ENCODE results near the gene CNDP1. TPM values are rescaled to one million over a fixed set of nuclear protein-coding genes. Genes with fewer than 3 reads are reported as not detected.

CNDP1 gene
- polyA plus RNA-seq, 1 donor (not counting 4 experiments of a cell fraction or from before 2014, with no cell fraction given) = not detected

- no peaks in the 10 kb centered on the region for H4K20me1 ChIP-seq (ENCODE audit: control insufficient read depth, extremely low read depth, insufficient read depth, low read length)
- H3K4me2 ChIP-seq (ENCODE audit: control insufficient read depth, extremely low read depth, insufficient read depth, low read depth, low read length) = no peak overlapping the region
- FAIRE-seq (no peak), DNase-seq (ENCODE audit: low read depth, low spot score) (no peak)
- no peaks in the 10 kb centered on the region for H3K9me3 ChIP-seq (ENCODE audit: control insufficient read depth, low read depth, low read length)
- dilution Hi-C loops (cut with MboI; ENCODE audit: extremely low pct_ligation_motif_present, low sequenced_read_pairs) = no loop called here
- H3K4me3 ChIP-seq (ENCODE audit: control insufficient read depth in 2 of 3, extremely low read depth in 1 of 3, insufficient read depth in 2 of 3, low read depth in 1 of 3, low read length in 3 of 3) = no peak overlapping the region
- H3K27ac ChIP-seq (ENCODE audit: control insufficient read depth, insufficient read depth, low read length) = no peak overlapping the region
- TF ChIP-seq CTCF (optimal IDR thresholded peaks at IDR 0.05 in 1 of 3, IDR thresholded peaks at IDR 0.05 in 1 of 3, conservative IDR thresholded peaks at IDR 0.05 in 1 of 3; ENCODE audit: extremely low read depth in 1 of 3, insufficient read depth in 2 of 3, low read length in 3 of 3) (no peak), EZH2 (IDR thresholded peaks at IDR 0.05; ENCODE audit: low read length) (no peak)
- no peaks in the 10 kb centered on the region for H3K4me1 ChIP-seq (ENCODE audit: control insufficient read depth, extremely low read depth, insufficient read depth, low read length)
- H3K36me3 ChIP-seq (ENCODE audit: control insufficient read depth in 2 of 2, extremely low read depth in 1 of 2, insufficient read depth in 2 of 2, low read length in 2 of 2) = no peaks in the 10 kb centered on the region
- no peak overlapping the region for H2AFZ ChIP-seq (ENCODE audit: control insufficient read depth, low read length)
- no peaks in the 10 kb centered on the region for H3K9me1 ChIP-seq (ENCODE audit: control insufficient read depth, extremely low read depth, insufficient read depth, low read length)
- peaks cover 28% of the 10 kb centered on the region for H3K79me2 ChIP-seq (ENCODE audit: control insufficient read depth, insufficient read depth, low read length)
- no peaks in the 10 kb centered on the region for H3K27me3 ChIP-seq (ENCODE audit: control insufficient read depth, extremely low read depth, insufficient read depth, low read length)
- no peak overlapping the region for H3K9ac ChIP-seq (ENCODE audit: control insufficient read depth, extremely low read depth, insufficient read depth, low read length)
Measured at GRCh38 chr18:74610051-74610615, 75.8 kb downstream of the CNDP1 start.

GRCh38 chr18:74610860-74611259, 76.6 kb downstream of the CNDP1 start:
- H3K27me3 ChIP-seq (ENCODE audit: control insufficient read depth, extremely low read depth, insufficient read depth, low read length) = no peaks in the 10 kb centered on the region
- no peak overlapping the region for H3K4me3 ChIP-seq (ENCODE audit: control insufficient read depth in 2 of 3, extremely low read depth in 1 of 3, insufficient read depth in 2 of 3, low read depth in 1 of 3, low read length in 3 of 3)
- no peak for DNase-seq (ENCODE audit: low read depth, low spot score)
- H4K20me1 ChIP-seq (ENCODE audit: control insufficient read depth, extremely low read depth, insufficient read depth, low read length) = no peaks in the 10 kb centered on the region
- no peak overlapping the region for H3K9ac ChIP-seq (ENCODE audit: control insufficient read depth, extremely low read depth, insufficient read depth, low read length)
- H3K4me1 ChIP-seq (ENCODE audit: control insufficient read depth, extremely low read depth, insufficient read depth, low read length) = no peaks in the 10 kb centered on the region
- TF ChIP-seq CTCF (optimal IDR thresholded peaks at IDR 0.05 in 1 of 3, IDR thresholded peaks at IDR 0.05 in 1 of 3, conservative IDR thresholded peaks at IDR 0.05 in 1 of 3; ENCODE audit: extremely low read depth in 1 of 3, insufficient read depth in 2 of 3, low read length in 3 of 3) (no peak), EZH2 (IDR thresholded peaks at IDR 0.05; ENCODE audit: low read length) (no peak)
- H3K4me2 ChIP-seq (ENCODE audit: control insufficient read depth, extremely low read depth, insufficient read depth, low read depth, low read length) = no peak overlapping the region
- no peaks in the 10 kb centered on the region for H3K36me3 ChIP-seq (ENCODE audit: control insufficient read depth in 2 of 2, extremely low read depth in 1 of 2, insufficient read depth in 2 of 2, low read length in 2 of 2)
- H3K79me2 ChIP-seq (ENCODE audit: control insufficient read depth, insufficient read depth, low read length) = peaks cover 25% of the 10 kb centered on the region
- dilution Hi-C loops (cut with MboI; ENCODE audit: extremely low pct_ligation_motif_present, low sequenced_read_pairs) = no loop called here
- H2AFZ ChIP-seq (ENCODE audit: control insufficient read depth, low read length) = no peak overlapping the region
- H3K9me1 ChIP-seq (ENCODE audit: control insufficient read depth, extremely low read depth, insufficient read depth, low read length) = no peaks in the 10 kb centered on the region
- H3K27ac ChIP-seq (ENCODE audit: control insufficient read depth, insufficient read depth, low read length) = no peak overlapping the region
- FAIRE-seq = no peak
- no peaks in the 10 kb centered on the region for H3K9me3 ChIP-seq (ENCODE audit: control insufficient read depth, low read depth, low read length)
